Measurements from ENCODE around the gene TAGLN2. TPM values are rescaled to one million over a fixed set of nuclear protein-coding genes. Genes with fewer than 3 reads are reported as not detected.

TAGLN2 gene
- total RNA-seq, 2 donors from 2014 or later, result 378 to 431 TPM

DNA sequence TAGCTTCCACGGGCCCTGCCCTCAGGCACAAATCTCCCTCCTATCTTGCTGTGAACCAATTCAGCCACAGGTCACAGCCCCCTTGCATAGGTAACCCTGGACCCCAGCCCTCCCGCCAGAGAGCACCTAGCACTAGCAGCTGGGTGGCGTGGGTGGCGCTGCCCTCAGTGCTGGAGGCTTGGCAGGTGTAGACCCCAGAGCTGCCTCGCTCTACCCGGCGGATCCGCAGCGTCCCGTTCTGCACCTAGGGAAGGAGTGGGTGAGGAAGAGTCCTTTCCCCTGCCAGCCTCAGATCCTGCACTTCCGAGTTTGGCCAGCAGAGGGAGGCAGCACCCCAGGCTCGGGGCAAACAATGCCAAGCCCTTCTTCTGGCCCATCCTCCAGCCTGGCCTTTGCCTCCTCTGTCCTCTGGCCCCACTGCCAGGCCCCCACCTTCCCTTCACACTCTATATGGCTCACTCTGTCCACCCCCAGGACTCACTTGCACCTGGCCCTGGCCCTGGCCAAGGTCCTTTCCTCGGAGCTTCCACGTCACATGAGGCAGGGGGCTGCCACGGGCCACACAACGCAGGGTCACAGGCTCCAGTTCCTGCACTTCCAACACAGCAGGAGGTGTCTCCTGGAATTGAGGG, 11.1 kb upstream of the TAGLN2 start:
- no peak overlapping the region for H3K27ac Mint-ChIP-seq
- no peaks in the 10 kb centered on the region for H3K9me3 Mint-ChIP-seq
- H3K4me3 Mint-ChIP-seq, result no peak overlapping the region

GRCh38 chr1:159935719-159936272, 10.5 kb upstream of the TAGLN2 start:
- Mint-ChIP-seq H3K36me3 (ENCODE audit: insufficient read depth in 2 of 2) (no peaks in the 10 kb centered on the region), H3K4me1 (ENCODE audit: low read depth) (peaks cover 14% of the 10 kb centered on the region), H3K27me3 (ENCODE audit: low read depth) (peaks cover 17% of the 10 kb centered on the region), H3K27ac (no peak overlapping the region), H3K9me3 (no peaks in the 10 kb centered on the region), H3K4me3 (no peak overlapping the region)
- DNase-seq (no peak), ATAC-seq (replicated peaks in 1 of 2) (no peak)

More for the DNA sequence above, 11.1 kb upstream of the TAGLN2 start:
- peaks cover 17% of the 10 kb centered on the region for H3K27me3 Mint-ChIP-seq (ENCODE audit: low read depth)
- DNase-seq (peak; percentile 81 to 89), ATAC-seq (replicated peaks in 1 of 2) (peak; percentile 75 to 76)
- peaks cover 14% of the 10 kb centered on the region for H3K4me1 Mint-ChIP-seq (ENCODE audit: low read depth)
- H3K36me3 Mint-ChIP-seq (ENCODE audit: insufficient read depth in 2 of 2), result no peaks in the 10 kb centered on the region

GRCh38 chr1:159935305-159935704, 10.0 kb upstream of the TAGLN2 start:
- Mint-ChIP-seq H3K27ac (no peak overlapping the region), H3K27me3 (ENCODE audit: low read depth) (peaks cover 17% of the 10 kb centered on the region)

DNA sequence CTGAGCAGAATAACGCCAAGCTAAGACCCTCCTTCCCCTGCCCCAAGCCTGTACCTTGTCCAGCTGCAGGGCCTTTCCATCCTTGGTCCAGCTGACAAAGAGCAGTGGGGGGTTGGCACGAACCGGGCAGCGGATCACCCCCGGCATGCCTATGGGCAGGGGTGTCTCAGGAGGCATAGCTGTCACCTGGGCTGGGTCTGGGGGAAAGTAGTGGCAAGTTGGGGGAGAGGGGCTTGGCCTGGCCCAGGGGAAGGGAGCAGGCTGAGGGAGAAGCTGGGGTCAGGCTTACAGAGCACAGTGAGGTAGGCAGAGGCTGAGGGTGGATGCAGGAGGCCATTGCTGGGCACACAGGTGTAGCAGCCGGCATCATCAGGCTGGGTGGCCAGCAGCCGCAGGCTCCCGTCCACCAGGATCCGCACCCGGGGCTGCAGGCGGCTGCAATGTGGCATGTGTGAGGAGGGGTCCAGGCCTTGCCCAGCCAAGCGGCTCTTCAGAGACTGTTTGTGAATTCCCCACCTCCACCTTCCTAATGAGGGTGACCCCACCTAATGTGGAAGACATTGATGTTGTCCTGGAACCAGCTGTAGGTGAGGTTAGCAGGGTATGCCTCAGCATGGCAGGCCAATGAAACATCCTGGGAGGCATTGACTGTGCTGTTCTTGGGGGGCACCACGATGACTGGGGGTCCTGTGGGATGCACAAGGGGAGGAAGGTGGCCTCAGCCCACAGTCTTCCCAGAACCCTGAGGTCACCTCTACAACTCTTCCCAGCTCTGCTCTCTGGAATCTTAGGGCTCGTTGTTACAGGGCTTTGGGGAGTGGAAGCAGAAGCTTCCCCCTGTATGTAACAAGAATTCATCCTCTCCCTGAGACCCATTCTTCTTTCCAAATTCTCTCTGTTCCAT, 9.1 kb upstream of the TAGLN2 start:
- Mint-ChIP-seq H3K27ac (no peak overlapping the region), H3K36me3 (ENCODE audit: insufficient read depth in 2 of 2) (no peaks in the 10 kb centered on the region), H3K9me3 (no peaks in the 10 kb centered on the region), H3K27me3 (ENCODE audit: low read depth) (peaks cover 17% of the 10 kb centered on the region), H3K4me1 (ENCODE audit: low read depth) (peaks cover 14% of the 10 kb centered on the region), H3K4me3 (no peak overlapping the region)
- no peak for DNase-seq
- no peak for ATAC-seq (replicated peaks in 1 of 2)

More at GRCh38 chr1:159935305-159935704, 10.0 kb upstream of the TAGLN2 start:
- DNase-seq (no peak), ATAC-seq (replicated peaks in 1 of 2) (no peak)
- no peaks in the 10 kb centered on the region for H3K9me3 Mint-ChIP-seq
- H3K4me3 Mint-ChIP-seq, result no peak overlapping the region
- H3K4me1 Mint-ChIP-seq (ENCODE audit: low read depth), result peaks cover 14% of the 10 kb centered on the region
- H3K36me3 Mint-ChIP-seq (ENCODE audit: insufficient read depth in 2 of 2), result no peaks in the 10 kb centered on the region

DNA sequence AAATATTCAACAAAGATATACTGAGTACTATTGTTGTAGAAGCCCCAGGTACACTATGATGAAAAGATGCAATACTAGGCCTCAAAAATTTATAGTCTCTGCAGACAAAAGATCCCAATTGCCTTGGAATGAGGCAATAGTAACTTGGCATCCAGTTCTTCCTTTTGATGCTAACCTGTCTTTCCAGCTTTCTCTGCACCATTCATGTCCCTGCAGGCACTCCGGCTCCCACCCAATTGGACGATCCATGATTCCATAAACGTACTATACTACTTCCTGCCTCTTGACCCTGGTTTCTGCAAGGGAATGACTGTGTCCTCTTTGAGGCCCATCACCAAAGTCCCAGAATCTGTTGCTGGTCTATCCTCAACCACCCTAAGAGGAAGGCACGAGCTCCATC, 8.0 kb upstream of the TAGLN2 start:
- no peak for DNase-seq
- Mint-ChIP-seq H3K27me3 (ENCODE audit: low read depth) (peaks cover 17% of the 10 kb centered on the region), H3K36me3 (ENCODE audit: insufficient read depth in 2 of 2) (no peaks in the 10 kb centered on the region), H3K4me3 (no peak overlapping the region), H3K27ac (no peak overlapping the region), H3K4me1 (ENCODE audit: low read depth) (peaks cover 11% of the 10 kb centered on the region), H3K9me3 (no peaks in the 10 kb centered on the region)
- no peak for ATAC-seq (replicated peaks in 1 of 2)

- no peaks in the 10 kb centered on the region for H3K36me3 Mint-ChIP-seq (ENCODE audit: insufficient read depth in 2 of 2)
- H3K9me3 Mint-ChIP-seq, result no peaks in the 10 kb centered on the region
- no peak overlapping the region for H3K4me3 Mint-ChIP-seq
- peaks cover 17% of the 10 kb centered on the region for H3K27me3 Mint-ChIP-seq (ENCODE audit: low read depth)
- DNase-seq (no peak), ATAC-seq (replicated peaks in 1 of 2) (peak in 1 of 2 donors; percentile 43)
- peaks cover 8% of the 10 kb centered on the region for H3K4me1 Mint-ChIP-seq (ENCODE audit: low read depth)
- no peak overlapping the region for H3K27ac Mint-ChIP-seq
Observed at GRCh38 chr1:159932296-159933285, 7.3 kb upstream of the TAGLN2 start.

DNA sequence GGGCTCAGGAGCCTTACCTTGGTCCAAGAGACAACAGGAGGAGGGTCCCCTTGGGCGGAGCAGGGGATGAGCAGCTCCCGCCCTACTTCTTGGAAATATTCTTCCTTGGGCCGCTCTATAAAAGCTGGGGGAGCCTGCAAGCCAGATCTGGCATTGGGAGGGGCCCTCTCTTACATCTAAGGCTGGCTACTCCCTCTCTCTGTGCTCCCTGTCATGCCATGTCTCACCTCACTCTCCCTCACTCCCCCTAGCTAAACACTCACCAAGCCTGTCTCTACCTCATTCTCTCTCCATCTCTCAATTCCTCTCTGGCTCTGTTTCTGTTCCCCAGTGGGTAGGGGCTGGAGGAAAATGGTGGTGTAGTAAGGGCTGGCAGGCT, 6.5 kb upstream of the TAGLN2 start:
- H3K27ac Mint-ChIP-seq, result no peak overlapping the region
- no peak for DNase-seq
- no peak overlapping the region for H3K4me3 Mint-ChIP-seq
- peaks cover 8% of the 10 kb centered on the region for H3K4me1 Mint-ChIP-seq (ENCODE audit: low read depth)
- no peaks in the 10 kb centered on the region for H3K9me3 Mint-ChIP-seq
- ATAC-seq (replicated peaks in 1 of 2), result no peak
- H3K36me3 Mint-ChIP-seq (ENCODE audit: insufficient read depth in 2 of 2), result no peaks in the 10 kb centered on the region
- peaks cover 17% of the 10 kb centered on the region for H3K27me3 Mint-ChIP-seq (ENCODE audit: low read depth)

DNA sequence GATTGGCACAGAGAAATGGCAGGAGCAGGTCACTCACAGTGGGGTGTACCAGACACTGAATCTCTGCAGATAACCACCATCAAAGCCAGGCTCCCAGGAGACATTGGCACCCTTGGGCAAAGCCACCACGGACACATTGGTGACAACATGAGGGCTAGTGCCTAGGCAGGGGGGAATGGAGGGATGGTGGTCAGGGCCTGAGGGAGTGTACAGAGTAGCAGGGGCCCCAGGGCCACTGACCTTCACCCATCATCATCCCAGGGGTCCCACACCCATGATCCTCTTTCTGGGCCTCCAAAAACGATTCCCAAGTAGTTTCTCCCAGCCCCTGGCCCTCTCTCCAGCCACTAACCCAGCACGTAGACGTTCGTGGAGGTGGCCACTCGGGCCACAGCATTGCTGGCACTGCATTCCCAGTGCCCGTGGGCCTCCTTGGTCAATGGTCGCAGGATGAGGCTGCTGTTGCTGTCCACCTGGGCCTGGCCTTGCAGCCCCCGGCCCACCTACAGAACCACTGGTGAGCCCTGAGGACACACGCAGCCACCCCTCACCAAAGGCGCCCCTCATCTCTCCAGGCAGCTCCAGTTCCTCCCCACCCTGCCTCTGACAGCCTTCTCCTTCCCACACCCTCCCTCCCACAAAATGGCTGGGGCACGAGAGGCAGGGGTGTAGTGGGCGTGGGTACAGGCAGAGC, 5.9 kb upstream of the TAGLN2 start:
- DNase-seq, result no peak
- no peak overlapping the region for H3K4me3 Mint-ChIP-seq
- H3K9me3 Mint-ChIP-seq, result no peaks in the 10 kb centered on the region
- H3K4me1 Mint-ChIP-seq (ENCODE audit: low read depth), result peaks cover 11% of the 10 kb centered on the region
- ATAC-seq (replicated peaks in 1 of 2), result no peak
- no peaks in the 10 kb centered on the region for H3K36me3 Mint-ChIP-seq (ENCODE audit: insufficient read depth in 2 of 2)
- peaks cover 17% of the 10 kb centered on the region for H3K27me3 Mint-ChIP-seq (ENCODE audit: low read depth)
- H3K27ac Mint-ChIP-seq, result no peak overlapping the region

- Mint-ChIP-seq H3K4me3 (no peak overlapping the region), H3K36me3 (ENCODE audit: insufficient read depth in 2 of 2) (no peaks in the 10 kb centered on the region), H3K27ac (no peak overlapping the region), H3K27me3 (ENCODE audit: low read depth) (peaks cover 17% of the 10 kb centered on the region), H3K4me1 (ENCODE audit: low read depth) (peaks cover 17% of the 10 kb centered on the region), H3K9me3 (no peaks in the 10 kb centered on the region)
- ATAC-seq (replicated peaks in 1 of 2) (no peak), DNase-seq (no peak)
Observed at GRCh38 chr1:159930634-159931033, 5.3 kb upstream of the TAGLN2 start.

DNA sequence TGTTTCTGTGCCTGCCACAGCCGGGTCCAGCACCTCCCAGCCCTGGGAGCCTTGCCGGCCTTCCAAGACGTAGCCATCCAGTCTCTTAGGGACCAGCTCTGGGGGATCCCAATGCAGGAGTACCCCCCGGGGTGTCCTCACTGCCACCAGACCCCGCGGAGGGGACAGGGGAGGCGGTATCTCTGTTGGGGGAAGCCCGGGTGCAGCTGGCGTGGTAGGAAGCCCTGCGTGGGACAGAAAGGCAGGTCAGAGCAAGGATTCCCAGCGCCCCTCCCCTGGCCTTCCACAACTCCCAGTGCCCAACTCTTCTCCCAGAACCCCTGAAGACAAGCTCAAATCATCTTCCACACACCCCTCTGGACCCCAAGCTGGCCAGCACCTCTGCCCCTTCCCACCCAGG, 4.9 kb upstream of the TAGLN2 start:
- peaks cover 19% of the 10 kb centered on the region for H3K4me1 Mint-ChIP-seq (ENCODE audit: low read depth)
- H3K4me3 Mint-ChIP-seq, result no peak overlapping the region
- no peaks in the 10 kb centered on the region for H3K9me3 Mint-ChIP-seq
- H3K36me3 Mint-ChIP-seq (ENCODE audit: insufficient read depth in 2 of 2), result no peaks in the 10 kb centered on the region
- peaks cover 12% of the 10 kb centered on the region for H3K27me3 Mint-ChIP-seq (ENCODE audit: low read depth)
- DNase-seq, result no peak
- no peak overlapping the region for H3K27ac Mint-ChIP-seq
- no peak for ATAC-seq (replicated peaks in 1 of 2)

- Mint-ChIP-seq H3K4me1 (ENCODE audit: low read depth) (peaks cover 19% of the 10 kb centered on the region), H3K36me3 (ENCODE audit: insufficient read depth in 2 of 2) (no peaks in the 10 kb centered on the region), H3K27ac (no peak overlapping the region), H3K9me3 (no peaks in the 10 kb centered on the region), H3K27me3 (ENCODE audit: low read depth) (peaks cover 7% of the 10 kb centered on the region), H3K4me3 (no peak overlapping the region)
- ATAC-seq (replicated peaks in 1 of 2) (no peak), DNase-seq (no peak)
Observed at GRCh38 chr1:159929155-159930051, 4.1 kb upstream of the TAGLN2 start.

Data from activated T-cell treated with anti-CD3 and anti-CD28 coated beads, Interleukin-2, amount 50 U/mL, for 72 hours (primary cell).